ENCODE data around the gene C9orf78.

Gene C9orf78, protein sequence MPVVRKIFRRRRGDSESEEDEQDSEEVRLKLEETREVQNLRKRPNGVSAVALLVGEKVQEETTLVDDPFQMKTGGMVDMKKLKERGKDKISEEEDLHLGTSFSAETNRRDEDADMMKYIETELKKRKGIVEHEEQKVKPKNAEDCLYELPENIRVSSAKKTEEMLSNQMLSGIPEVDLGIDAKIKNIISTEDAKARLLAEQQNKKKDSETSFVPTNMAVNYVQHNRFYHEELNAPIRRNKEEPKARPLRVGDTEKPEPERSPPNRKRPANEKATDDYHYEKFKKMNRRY

DNA sequence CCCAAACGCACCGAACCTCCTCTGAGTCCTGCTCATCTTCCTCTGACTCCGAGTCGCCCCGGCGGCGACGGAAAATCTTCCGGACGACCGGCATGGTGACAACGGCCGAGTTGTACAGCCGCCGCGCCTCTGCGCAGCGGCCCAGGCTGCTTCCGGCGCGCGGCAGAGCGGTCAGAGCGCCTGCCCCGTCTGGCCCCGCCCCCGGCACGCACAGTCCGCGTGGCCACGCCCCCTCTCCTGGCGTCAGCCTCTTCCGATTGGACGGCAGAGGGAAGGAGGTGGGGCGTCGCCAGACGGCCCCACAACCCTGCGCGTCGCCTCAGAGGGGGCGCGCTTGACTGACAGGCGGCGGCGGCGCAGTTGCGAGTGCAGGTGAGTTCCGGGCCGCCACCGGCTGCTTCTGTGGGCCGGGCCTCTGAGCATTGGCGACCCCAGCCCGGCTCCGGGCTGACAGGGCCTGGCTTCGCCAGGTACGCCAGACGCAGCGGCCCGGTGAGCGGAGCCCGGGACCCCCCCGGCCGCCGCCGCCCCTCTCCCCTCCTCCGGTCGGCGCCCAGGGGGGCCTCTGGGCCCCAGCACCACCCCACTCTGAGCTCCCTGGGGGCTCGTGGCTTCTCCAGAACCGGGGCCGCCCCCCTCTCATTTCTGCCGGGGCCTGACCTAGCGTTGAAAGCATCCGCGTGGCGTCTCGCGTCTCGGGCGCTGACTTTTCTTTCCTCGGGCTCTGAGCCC lies at the start of gene C9orf78, which contains the start of gene USP20:
Gene C9orf78, minus strand, starts transcription at position 148 of the 732 bp plus-strand sequence. Its CDS starts 54 bp downstream, at position 94.
Gene USP20, plus strand, starts transcription at position 331 of the 732 bp plus-strand sequence. CDS start 17,098 bp downstream, outside the sequence.
- DNase-seq = peak; percentile 95

GRCh38 chr9:129884220-129885017 lies 49.3 kb upstream of the C9orf78 start:
- peak; percentile 65 for DNase-seq

- no peak for DNase-seq
Measured at GRCh38 chr9:129881547-129882324, 46.7 kb upstream of the C9orf78 start.

- no peak for DNase-seq
Measured at GRCh38 chr9:129880654-129881546, 45.8 kb upstream of the C9orf78 start.

- no peak for DNase-seq
Measured at GRCh38 chr9:129879991-129880653, 45.0 kb upstream of the C9orf78 start.

- no peak for DNase-seq
Measured at GRCh38 chr9:129879103-129879699, 44.1 kb upstream of the C9orf78 start.

DNA sequence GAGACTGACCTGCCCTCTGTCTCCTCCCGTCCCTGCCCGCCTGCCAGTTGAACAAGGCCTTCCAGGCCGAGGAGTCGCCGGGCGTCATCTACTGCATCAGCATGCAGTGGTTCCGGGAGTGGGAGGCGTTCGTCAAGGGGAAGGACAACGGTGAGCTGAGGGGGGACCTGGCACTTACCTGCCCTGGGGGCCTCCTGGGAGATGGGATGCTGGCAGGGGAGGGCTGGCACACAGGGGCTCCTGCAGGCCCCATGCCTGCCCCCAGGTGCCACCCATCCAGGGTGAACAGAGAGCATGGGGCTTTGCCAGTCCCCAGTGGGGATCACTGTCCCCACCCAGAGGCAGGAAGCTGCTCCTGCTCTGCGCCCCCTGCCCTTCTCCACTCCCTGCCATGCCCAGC lies 43.2 kb upstream of the C9orf78 start:
- no peak for DNase-seq

DNA sequence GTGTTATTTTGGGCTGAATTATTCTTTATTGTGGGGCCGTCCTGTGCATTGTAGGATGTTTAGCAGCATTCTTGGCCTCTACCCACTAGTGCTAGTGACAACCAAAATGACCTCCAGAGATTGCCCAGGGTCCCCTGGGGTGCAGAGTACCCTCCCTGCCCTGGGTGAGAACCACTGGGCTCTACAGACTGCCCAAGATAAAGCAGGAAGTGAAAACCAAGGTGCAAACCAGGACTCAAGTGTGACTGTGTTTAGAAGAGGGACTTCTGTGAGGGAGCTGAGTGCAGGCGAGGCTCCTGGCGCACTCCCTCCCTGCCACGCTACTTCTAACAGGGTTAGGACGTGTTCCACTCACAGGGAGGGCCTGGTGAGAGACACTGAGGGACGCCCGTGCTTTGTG lies 41.7 kb upstream of the C9orf78 start:
- DNase-seq = no peak

DNA sequence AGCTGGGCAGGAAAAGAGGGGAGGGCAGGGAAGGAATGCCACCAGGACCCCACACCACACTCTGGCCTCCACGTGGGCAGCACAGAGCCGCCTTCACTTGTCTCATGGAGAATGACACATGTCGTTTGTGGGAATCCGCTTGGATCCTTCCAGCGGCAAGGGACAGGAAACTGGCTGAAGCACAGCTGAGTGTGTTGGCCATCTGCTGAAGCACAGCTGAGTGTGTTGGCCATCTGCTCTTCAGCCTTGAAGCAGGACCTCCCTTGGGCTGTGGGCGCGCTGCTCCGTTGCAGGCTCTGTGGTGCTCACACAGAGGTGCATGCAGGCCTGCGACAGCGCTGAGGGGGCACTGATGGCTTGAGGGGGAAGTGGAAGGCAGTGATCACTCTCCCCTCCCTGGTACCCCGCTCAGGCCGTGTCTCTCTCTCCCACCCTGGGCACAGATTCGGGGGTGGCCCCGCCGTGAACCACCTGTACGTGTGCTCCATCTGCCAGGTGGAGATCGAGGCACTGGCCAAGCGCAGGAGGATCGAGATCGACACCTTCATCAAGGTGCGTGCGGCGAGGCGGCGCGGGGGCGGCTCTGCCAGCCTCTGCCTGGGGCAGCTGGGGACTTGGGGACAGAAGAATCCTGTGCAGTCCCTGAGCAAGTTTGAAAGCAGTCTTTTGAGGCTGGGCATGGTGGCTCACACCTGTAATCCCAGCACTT lies 40.8 kb upstream of the C9orf78 start:
- DNase-seq = no peak

- no peak for DNase-seq
Measured at GRCh38 chr9:129875181-129875611, 40.1 kb upstream of the C9orf78 start.

- DNase-seq = no peak
Measured at GRCh38 chr9:129874261-129875101, 39.4 kb upstream of the C9orf78 start.

GRCh38 chr9:129873563-129874190 lies 38.6 kb upstream of the C9orf78 start:
- no peak for DNase-seq

DNA sequence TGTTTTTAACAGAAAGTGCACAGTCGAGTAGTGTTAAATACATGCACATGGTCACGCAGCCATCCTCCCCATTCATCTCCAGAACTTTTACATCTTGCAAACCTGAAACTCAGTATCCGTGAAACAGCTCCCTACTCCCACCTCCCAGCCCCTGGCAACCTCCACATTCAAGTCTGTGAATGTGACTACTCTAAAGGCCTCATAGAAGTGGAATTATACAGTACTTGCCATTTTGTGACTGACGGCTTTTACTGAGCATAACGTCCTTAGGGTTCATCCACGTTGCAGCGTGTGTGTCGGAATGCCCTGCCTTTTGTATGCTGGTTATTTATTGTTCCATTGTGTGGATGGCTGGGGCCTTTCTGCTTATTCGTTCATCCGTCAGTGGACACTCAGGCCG lies 36.0 kb upstream of the C9orf78 start:
- no peak for DNase-seq

DNA sequence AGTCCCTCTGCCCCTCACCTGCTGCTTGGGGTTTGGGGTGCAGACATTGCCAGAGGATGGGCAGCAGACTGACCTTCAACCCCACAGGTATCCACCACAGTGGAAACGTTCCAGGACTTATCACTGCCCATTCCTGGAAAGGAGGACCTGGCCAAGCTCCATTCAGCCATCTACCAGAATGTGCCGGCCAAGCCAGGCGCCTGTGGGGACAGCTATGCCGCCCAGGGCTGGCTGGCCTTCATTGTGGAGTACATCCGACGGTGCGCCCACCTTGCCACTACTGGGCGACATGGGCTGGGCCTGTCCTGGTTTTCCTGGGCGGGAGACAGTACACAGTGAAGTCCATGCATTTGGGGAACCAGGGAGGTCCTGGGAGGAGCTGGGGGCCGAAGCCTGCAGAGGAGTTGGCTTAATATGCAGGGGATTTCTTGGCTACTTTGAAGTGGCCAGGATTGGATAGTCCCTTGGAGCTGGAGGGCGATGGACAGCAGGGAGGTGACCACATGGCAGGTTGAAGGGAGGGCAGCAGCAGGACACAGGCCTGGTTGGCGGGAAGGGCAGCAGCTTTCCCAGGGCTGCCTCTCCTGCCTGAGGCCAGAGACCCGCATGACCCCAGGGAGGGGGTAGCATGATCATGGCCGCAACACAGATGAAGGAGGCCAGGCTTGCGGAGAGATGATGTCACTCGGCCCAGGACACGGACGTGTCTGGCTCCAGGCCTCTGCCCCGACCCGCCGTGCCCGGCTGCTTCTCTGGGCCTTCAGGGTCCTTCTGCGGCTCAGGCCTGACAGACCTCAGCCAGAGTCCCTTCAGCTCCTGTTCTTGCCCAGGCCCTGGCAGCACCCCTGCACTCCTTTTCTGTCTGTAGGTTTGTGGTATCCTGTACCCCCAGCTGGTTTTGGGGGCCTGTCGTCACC lies 34.8 kb upstream of the C9orf78 start:
- no peak for DNase-seq

GRCh38 chr9:129868872-129869486 lies 33.9 kb upstream of the C9orf78 start:
- DNase-seq = no peak

DNA sequence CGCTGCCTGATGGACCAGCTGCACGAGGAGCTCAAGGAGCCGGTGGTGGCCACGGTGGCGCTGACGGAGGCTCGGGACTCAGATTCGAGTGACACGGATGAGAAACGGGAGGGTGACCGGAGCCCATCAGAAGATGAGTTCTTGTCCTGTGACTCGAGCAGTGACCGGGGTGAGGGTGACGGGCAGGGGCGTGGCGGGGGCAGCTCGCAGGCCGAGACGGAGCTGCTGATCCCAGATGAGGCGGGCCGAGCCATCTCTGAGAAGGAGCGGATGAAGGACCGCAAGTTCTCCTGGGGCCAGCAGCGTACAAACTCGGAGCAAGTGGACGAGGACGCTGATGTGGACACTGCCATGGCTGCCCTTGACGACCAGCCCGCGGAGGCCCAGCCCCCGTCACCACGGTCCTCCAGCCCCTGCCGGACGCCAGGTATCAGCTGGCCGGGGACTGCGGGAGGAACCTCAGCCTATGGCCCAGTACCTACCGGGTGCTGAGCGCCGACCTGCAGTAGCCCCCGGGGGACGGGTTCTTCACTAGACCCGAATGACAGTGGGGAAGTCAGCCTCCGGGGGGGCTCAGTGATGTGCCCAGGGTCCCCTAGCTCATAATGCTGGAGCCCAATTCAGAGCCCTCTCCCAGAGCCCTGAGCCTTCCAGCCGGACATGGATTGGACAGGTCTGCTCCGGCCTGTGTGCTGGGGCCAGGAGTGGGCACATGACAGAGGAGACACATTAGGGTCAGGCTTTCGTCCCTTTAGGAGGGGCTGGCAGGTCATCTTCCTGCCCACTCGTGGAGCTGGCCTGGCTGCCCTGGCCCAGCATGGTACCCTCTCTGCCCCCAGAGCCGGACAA lies 33.2 kb upstream of the C9orf78 start:
- no peak for DNase-seq
